ENCODE results near the gene MPC2. TPM values are rescaled to one million over a fixed set of nuclear protein-coding genes. Genes with fewer than 3 reads are reported as not detected.

The MPC2 gene
- total RNA-seq, 1 donor from 2014 or later, result 35.1 TPM

DNA sequence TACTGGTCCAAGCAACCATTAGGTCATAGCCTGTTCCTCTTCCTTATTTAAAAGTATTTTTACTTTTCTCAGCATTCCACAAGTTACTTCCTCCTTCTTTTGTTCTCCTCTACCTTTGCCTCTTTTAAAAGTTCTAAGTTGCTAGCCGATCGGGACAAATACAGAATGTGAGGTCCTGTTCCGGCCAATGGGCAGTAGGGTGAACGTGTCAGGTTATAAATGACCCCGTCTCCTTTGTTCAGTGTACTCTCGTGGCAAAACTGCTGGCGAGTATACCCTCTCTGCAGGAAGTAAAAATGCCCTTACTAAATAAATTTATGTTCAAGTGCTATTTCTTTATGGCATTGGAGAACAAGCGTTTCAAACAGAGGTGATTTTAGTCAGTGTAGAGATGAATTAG is 25.5 kb downstream of the MPC2 start:
- H3K27me3 Mint-ChIP-seq (ENCODE audit: low read depth), result no peaks in the 10 kb centered on the region
- no peak for TF ChIP-seq CTCF (conservative IDR thresholded peaks at IDR 0.05)
- peaks cover 19% of the 10 kb centered on the region for H3K36me3 Mint-ChIP-seq (ENCODE audit: low read depth)
- peaks cover 6% of the 10 kb centered on the region for H3K4me1 Mint-ChIP-seq
- peaks cover 8% of the 10 kb centered on the region for H3K9me3 Mint-ChIP-seq
- H3K27ac Mint-ChIP-seq (ENCODE audit: unreplicated experiment), result no peak overlapping the region
- DNase-seq (ENCODE audit: low read depth, low spot score), result no peak
- H3K4me3 Mint-ChIP-seq, result no peak overlapping the region

GRCh38 chr1:167910530-167910929 is 26.3 kb downstream of the MPC2 start:
- H3K36me3 Mint-ChIP-seq (ENCODE audit: low read depth), result peaks cover 17% of the 10 kb centered on the region

DNA sequence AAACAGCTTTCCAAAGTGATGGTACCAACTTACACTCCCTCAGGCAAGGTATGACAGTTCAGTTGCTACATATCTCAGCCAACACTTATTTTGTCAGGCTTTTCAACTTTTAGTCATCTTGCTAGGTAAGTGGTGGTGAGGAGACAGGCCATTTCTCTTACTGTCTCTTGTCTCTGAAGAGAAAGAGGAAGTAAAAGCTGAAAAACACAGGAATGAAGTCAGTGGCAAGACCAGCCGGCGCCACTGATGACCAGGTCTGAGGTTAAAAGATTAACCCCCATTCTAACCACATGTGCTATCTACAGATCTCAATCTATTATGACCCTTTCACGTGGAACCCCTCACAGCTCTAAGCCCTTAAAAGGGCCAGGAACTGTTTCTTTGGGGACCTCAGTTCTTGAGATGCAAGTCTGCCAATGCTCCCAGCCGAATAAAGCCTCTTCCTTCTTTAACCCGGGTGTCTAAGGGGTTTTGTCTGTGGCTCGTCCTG is 27.1 kb downstream of the MPC2 start:
- Mint-ChIP-seq H3K4me1 (peaks cover 20% of the 10 kb centered on the region), H3K27ac (ENCODE audit: unreplicated experiment) (no peak overlapping the region), H3K9me3 (peaks cover 8% of the 10 kb centered on the region), H3K4me3 (no peak overlapping the region), H3K27me3 (ENCODE audit: low read depth) (no peaks in the 10 kb centered on the region), H3K36me3 (ENCODE audit: low read depth) (peaks cover 15% of the 10 kb centered on the region)
- no peak for TF ChIP-seq CTCF (conservative IDR thresholded peaks at IDR 0.05)
- DNase-seq (ENCODE audit: low read depth, low spot score), result no peak

More at GRCh38 chr1:167910530-167910929, 26.3 kb downstream of the MPC2 start:
- no peak for DNase-seq (ENCODE audit: low read depth, low spot score)
- H3K27me3 Mint-ChIP-seq (ENCODE audit: low read depth), result no peaks in the 10 kb centered on the region
- H3K27ac Mint-ChIP-seq (ENCODE audit: unreplicated experiment), result no peak overlapping the region
- H3K4me3 Mint-ChIP-seq, result no peak overlapping the region
- peaks cover 12% of the 10 kb centered on the region for H3K4me1 Mint-ChIP-seq
- peaks cover 8% of the 10 kb centered on the region for H3K9me3 Mint-ChIP-seq
- TF ChIP-seq CTCF (conservative IDR thresholded peaks at IDR 0.05), result no peak

DNA sequence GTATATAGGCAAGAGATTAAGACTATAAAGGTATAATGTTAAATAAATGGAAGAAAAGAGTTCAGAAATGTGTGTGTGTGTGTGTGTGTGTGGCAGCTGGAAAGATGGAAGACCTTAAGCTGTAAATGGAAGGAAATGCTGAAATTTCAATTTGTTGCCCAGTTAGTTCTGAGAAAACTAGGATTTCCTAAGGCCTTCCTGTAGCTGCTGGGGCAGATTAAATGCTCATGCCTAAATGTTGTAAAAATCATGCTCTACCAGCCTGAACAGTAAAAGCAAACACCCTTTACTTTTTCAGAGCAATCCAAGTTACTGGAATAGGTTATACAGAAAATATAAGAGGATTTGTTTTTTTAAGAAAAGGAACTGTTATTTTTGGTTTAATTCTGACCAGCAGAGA is 31.2 kb downstream of the MPC2 start:
- Mint-ChIP-seq H3K4me1 (peaks cover 24% of the 10 kb centered on the region), H3K27ac (ENCODE audit: unreplicated experiment) (peak overlapping the region; percentile 43)

DNA sequence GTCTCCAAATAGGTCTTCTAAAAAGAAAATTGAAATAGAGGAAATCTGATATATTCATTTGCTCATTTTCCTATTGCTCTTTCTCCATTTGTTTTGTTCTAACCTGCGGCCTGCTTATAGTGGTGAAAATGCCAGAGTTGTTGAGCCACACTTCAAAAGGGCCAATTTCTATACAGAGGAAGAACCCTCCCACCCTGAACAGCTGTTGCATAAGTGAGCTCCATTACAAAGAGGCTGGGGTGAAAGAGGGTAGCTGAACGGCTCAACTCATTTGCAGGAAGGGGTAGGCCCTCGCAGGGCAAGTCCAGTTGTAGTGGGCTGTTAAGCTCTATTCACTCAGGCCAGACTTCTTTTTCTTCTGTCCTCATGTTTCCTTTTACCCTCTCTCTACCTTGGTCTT is 31.7 kb downstream of the MPC2 start:
- no peak for TF ChIP-seq CTCF (conservative IDR thresholded peaks at IDR 0.05)
- DNase-seq (ENCODE audit: low read depth, low spot score), result peak; percentile 15
- H3K4me3 Mint-ChIP-seq, result peak overlapping the region; percentile 7
- peaks cover 8% of the 10 kb centered on the region for H3K36me3 Mint-ChIP-seq (ENCODE audit: low read depth)
- peak overlapping the region; percentile 43 for H3K27ac Mint-ChIP-seq (ENCODE audit: unreplicated experiment)
- H3K27me3 Mint-ChIP-seq (ENCODE audit: low read depth), result no peaks in the 10 kb centered on the region
- H3K4me1 Mint-ChIP-seq, result peaks cover 24% of the 10 kb centered on the region
- peaks cover 5% of the 10 kb centered on the region for H3K9me3 Mint-ChIP-seq

More for the DNA sequence above, 31.2 kb downstream of the MPC2 start:
- DNase-seq (ENCODE audit: low read depth, low spot score), result no peak
- Mint-ChIP-seq H3K9me3 (peaks cover 8% of the 10 kb centered on the region), H3K27me3 (ENCODE audit: low read depth) (no peaks in the 10 kb centered on the region), H3K36me3 (ENCODE audit: low read depth) (peaks cover 8% of the 10 kb centered on the region), H3K4me3 (peak overlapping the region; percentile 7)
- no peak for TF ChIP-seq CTCF (conservative IDR thresholded peaks at IDR 0.05)
